NK-92 (cell line): ENCODE results near the gene TECTB.

Experiments used
- DNase-seq: peaks from one replicate; lab custom pipeline; 2025; ENCODE audit not compliant: unreplicated experiment; lab: John Stamatoyannopoulos, UW

Gene TECTB

GRCh38 chr10:112345202-112345601, 62.0 kb downstream of the TECTB start:
- DNase-seq: no peak

- no peak for DNase-seq
Observed at GRCh38 chr10:112345743-112346142, 62.5 kb downstream of the TECTB start.

DNA sequence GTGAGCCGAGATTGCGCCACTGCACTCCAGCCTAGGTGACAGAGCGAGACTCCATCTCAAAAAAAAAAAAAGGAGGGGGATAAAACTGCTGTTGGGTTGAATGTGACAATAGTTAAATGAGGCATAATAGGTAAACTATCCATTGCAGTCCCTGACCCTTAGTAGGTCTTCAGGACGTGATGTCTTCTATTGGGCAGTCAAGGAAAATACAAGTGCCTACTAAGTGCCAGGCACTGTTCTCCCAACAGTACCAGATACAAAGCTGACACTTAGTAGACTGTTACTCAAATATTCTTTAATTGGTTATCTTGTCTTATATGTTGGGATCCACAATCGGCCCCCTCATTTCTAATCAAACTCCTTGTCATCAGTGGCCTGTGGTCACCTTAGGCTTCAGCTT, 63.6 kb downstream of the TECTB start:
- no peak for DNase-seq

DNA sequence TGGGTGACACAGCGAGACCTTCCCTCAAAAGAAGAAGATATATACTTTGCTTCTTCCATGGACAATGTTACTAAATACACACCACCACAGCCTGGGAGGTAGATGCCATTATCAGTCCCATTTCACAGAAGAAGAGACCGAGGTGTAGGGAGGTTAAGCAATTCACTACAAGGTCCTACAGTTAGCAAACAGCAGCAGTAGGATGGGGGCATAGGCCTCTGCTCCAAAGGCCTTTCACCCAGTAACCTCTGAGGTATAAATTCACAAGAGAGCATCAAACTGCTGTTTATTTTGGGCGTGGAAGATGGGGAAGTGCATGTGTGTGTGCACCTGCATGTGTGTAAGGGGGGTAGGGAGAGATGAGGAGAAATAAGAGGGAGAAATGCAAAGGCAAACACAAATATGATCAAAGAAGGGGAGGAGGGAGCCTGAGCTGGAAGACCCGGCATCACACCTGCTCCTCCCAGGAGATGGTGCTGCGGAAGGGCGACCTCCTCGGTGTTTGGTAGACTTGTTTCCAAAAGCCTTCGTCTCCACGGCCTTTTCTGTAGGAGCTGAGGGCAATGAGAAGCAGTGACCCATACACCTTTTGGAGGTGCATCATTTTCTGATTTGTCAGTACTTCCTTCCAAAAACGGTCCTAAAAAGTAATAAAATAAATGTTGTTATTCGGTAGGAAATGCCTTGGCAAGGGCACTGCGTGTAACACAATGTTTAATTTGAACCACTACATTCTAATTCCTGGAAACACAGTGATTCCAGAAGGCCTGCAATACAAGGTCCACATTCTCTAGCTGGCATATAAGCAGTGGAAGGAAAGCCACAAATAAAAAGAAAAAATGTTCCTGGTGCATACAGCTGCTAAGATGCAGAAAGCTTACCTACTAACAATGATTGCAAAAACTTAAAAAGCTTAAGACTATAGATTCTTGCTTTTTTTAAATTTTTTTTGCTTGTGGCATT, 64.8 kb downstream of the TECTB start:
- no peak for DNase-seq

GRCh38 chr10:112348759-112349158, 65.6 kb downstream of the TECTB start:
- DNase-seq: no peak

DNA sequence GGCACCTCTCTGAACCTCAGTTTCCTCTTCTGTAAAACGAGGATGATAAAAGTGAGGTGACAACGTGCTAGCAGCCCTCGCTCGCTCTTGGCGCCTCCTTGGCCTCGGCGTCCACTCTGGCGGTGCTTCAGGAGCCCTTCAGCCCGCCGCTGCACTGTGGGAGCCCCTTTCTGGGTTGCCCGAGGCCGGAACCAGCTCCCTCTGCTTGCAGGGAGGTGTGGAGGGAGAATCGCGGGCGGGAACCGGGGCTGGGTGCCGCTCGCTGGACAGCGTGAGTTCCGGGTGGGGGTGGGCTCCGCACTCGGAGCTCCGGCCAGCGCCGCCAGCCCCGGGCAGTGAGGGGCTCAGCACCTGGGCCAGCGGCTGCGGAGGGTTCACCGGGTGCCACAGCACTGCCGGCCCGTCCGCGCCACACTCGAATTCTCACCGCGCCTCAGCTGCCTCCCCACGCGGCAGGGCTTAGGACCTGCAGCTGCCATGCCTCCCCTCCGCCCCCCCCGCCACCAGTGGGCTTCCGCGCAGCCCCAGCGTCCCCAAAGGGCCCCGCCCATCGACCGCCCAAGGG, 66.4 kb downstream of the TECTB start:
- no peak for DNase-seq

GRCh38 chr10:112351146-112351545, 67.9 kb downstream of the TECTB start:
- DNase-seq: no peak

DNA sequence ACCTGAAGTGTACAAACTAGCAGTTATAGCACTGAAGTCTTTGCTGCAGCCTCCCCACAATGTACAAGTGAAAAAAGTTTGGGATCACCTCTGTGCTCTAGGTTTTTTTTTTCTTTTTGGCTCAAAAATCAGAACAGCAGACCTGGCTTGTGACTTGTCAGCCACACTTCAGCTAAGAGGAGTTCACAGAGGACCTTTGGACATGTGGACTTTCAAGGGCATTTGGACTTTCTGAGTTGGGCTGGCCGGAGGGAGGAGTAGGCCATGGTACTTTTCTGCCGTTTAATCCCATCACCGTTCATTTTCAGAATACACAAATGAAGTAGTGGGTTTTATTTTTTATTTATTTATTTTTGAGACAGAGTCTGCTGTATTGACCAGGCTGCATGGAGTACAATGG, 68.8 kb downstream of the TECTB start:
- no peak for DNase-seq

- no peak for DNase-seq
Observed at GRCh38 chr10:112353046-112353445, 69.8 kb downstream of the TECTB start.
